NT2/D1 (cell line): ENCODE measurements around the gene STK35.

Experiments
- YY1 ChIP-seq: IDR thresholded peaks from 2 replicates; pipeline ENCODE4 v1.6.1; 2011; ENCODE audit not compliant: insufficient read length, insufficient read depth
- ZNF274 ChIP-seq: IDR thresholded peaks from 2 replicates; pipeline ENCODE4 v1.6.1; 2011; ENCODE audit warnings: mild to moderate bottlenecking, low read depth, low read length

GRCh38 chr20:2101057-2101864 lies at the start of gene STK35:
- TF ChIP-seq ZNF274, result no peak
- TF ChIP-seq YY1, result no peak
